Left lung (tissue), 10 donors: Measurements from ENCODE around the gene APEH. TPM values are rescaled to one million over a fixed set of nuclear protein-coding genes. Genes with fewer than 3 reads are reported as not detected.

Experiments
- ATAC-seq: fragments of 200-7000 bp; cut with Tn5 transposase; one replicate; pipeline ENCODE4 v1.9.1; 2020; ENCODE audit warnings: moderate library complexity
- DNase-seq, 4 donors: peaks; one replicate each; pipeline ENCODE4 v3.0.0-alpha.2; 2013 to 2020
- H3K27ac ChIP-seq, 2 donors: fragments of 200-600 bp; sonication (generic) in 1 of 2; one replicate each; pipeline versions ENCODE4 v1.5.0 to v1.8.0; 2020 to 2021
- H3K27me3 ChIP-seq, 2 donors: fragments of 200-600 bp; sonication (generic) in 1 of 2; one replicate each; pipeline versions ENCODE4 v1.5.0 to v1.8.0; 2020 to 2021
- H3K36me3 ChIP-seq, 2 donors: fragments of 200-600 bp; sonication (generic) in 1 of 2; one replicate each; pipeline versions ENCODE4 v1.5.0 to v1.8.0; 2020 to 2021
- H3K4me1 ChIP-seq, 2 donors: fragments of 200-600 bp; one replicate each; pipeline ENCODE4 v1.8.0; 2021
- H3K4me3 ChIP-seq, 2 donors: fragments of 200-600 bp; sonication (generic) in 1 of 2; one replicate each; pipeline versions ENCODE4 v1.5.0 to v1.8.0; 2020 to 2021; ENCODE audit warnings: mild to moderate bottlenecking in 1 of 2
- H3K9me3 ChIP-seq, 2 donors: fragments of 200-600 bp; sonication (generic) in 1 of 2; one replicate each; pipeline versions ENCODE4 v1.5.0 to v1.8.0; 2020 to 2021
- intact Hi-C, 2 donors: fragments of 100-400 bp; cut with DNase I; formaldehyde crosslinking; loops; one replicate each; pipeline versions ENCODE4 v1.11.2 to v1.14.2; 2022
- polyA plus RNA-seq, 6 donors: library from polyadenylated mRNA; unstranded; fragments of 120-200 nt; gene quantifications; one replicate each; pipeline ENCODE4 v1.2.1, GENCODE V29; 2013; ENCODE audit not compliant: insufficient read length in 6 of 6
- total RNA-seq, 2 donors: library from RNA; stranded (reverse); fragmentation: NEBNext Ultra II Directional; extraction: Animal tissue kit (Norgen Biotek cat#: 25700); gene quantifications; one replicate each; pipeline ENCODE4 v1.2.1, GENCODE V29; 2021
- TF ChIP-seq, protein P1 (sequence below), 2 donors: fragments of 200-600 bp; sonication (generic) in 1 of 2; IDR thresholded peaks; one replicate each; pipeline versions ENCODE4 v1.5.0 to v1.8.0; 2021; ENCODE audit warnings: antibody characterized with exemption in 2 of 2
- donor health status: DM: no; HTN: yes; CAD: no.
- donor health status: DM: no; HTN: no; CAD: no.

The APEH gene
- total and polyA plus RNA-seq, 8 donors, result 88.6 to 122 (median 105) TPM

DNA sequence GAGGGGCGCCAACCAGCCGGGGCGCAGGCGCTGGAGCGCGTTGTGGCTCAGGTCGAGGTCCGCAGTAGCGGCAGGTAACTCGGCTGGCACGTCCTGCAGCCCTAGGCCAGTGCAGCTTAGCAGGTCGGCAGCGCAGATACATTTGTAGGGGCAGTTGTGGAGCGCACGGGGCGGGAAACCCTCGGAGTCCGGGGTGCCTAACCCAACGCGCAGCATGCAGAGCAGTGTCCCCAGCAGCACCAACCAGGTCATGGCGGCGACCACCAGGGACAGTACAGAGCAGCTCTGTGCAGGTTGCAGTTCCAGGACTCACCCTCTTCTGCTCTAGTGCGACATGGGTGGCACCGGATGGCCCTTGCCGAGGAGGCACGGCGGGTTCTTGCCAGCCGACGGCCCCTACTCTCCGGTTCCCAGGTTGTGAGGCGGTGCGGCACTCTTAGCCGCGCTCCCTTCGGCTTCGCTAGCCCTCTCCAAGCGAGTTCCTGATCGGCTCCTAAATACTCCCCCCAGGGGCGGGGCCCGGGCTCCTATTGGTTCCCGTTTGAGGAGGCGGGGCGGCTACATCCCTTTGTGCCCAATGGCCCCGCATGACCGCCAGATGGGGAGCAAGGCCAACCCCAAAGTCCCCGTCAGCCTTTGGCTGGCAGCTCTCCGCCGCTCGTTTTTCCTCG, 45.2 kb downstream of the APEH start, which contains the start of gene AMIGO3:
Gene AMIGO3, minus strand, starts transcription at position 471 of the 671 bp plus-strand sequence. Its CDS starts 219 bp downstream, at position 252.
- Histone ChIP-seq H3K27me3 (no peaks in the 10 kb centered on the region), H3K4me3 (peak within 1 kb of the TSS; percentile 37 to 50), H3K4me1 (peaks cover 19 to 55% of the 10 kb centered on the region in 2 donors), H3K27ac (peak within 1 kb of the TSS; percentile 3 to 7), H3K9me3 (no peaks in the 10 kb centered on the region), H3K36me3 (peaks cover 0 to 48% of the 10 kb centered on the region in 2 donors)
- DNase-seq (peak; percentile 91 to 99 (median 95)), ATAC-seq (peak; percentile 77)
- TF ChIP-seq, protein P1, sequence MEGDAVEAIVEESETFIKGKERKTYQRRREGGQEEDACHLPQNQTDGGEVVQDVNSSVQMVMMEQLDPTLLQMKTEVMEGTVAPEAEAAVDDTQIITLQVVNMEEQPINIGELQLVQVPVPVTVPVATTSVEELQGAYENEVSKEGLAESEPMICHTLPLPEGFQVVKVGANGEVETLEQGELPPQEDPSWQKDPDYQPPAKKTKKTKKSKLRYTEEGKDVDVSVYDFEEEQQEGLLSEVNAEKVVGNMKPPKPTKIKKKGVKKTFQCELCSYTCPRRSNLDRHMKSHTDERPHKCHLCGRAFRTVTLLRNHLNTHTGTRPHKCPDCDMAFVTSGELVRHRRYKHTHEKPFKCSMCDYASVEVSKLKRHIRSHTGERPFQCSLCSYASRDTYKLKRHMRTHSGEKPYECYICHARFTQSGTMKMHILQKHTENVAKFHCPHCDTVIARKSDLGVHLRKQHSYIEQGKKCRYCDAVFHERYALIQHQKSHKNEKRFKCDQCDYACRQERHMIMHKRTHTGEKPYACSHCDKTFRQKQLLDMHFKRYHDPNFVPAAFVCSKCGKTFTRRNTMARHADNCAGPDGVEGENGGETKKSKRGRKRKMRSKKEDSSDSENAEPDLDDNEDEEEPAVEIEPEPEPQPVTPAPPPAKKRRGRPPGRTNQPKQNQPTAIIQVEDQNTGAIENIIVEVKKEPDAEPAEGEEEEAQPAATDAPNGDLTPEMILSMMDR (IDR thresholded peaks at IDR 0.05), result peak; percentile 46 to 62
- intact Hi-C loops, result loop anchor here in 1 of 2 donors (10.0 kb wide), 1 partner anchor 115 kb away; no protein-coding TSS in a partner anchor

DNA sequence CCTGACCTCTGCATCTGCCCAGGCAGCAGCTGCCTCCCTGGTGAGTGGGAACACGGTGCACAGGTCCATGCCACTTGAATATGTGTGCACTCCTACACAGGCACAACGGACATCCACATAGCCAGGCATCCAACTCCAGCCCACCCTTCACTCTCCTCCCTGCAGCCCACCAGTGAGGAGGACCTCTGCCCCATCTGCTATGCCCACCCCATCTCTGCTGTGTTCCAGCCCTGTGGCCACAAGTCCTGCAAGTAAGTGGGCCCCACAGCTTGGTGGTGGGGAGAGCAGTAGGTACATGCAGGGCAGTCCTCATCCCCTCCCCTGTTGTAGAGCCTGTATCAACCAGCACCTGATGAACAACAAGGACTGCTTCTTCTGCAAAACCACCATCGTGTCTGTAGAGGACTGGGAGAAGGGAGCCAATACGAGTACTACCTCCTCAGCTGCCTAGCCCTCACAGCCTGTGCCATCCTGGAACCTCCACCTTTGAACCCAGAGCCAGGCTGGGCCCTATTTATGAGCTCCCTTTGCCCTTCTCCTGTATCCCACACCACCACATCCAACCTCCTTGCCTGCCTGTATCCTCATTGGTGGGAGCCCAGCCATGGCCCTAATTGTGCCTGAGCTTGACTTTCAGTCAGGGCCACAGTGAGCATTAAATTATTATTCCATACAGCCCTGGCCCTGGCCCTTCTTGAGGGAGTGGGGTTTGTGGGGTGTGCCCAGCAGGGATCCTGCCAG, 46.9 kb downstream of the APEH start:
- Histone ChIP-seq H3K27ac (no peak overlapping the region), H3K4me1 (peaks cover 26 to 66% of the 10 kb centered on the region in 2 donors), H3K36me3 (peaks cover 0 to 50% of the 10 kb centered on the region in 2 donors), H3K9me3 (no peaks in the 10 kb centered on the region), H3K4me3 (no peak overlapping the region), H3K27me3 (no peaks in the 10 kb centered on the region)
- DNase-seq (no peak), ATAC-seq (no peak)
- intact Hi-C loops, result no loop called here
- TF ChIP-seq, protein P1 (IDR thresholded peaks at IDR 0.05), result no peak

DNA sequence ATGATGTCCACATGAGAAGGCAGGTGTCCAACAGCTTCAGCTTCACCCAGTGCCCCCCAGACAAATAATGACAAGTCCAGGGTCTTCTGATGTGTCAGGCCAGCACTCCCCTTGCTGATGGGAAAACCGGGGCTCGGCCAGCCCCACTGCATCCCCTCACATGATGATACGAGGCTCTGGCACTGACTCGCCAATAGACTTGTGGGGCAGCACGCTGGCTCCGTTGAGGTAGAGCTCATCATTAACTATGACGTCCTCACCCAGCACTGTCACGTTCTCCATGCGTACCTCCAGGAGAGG, 47.4 kb downstream of the APEH start:
- intact Hi-C loops, result no loop called here
- no peak for DNase-seq
- Histone ChIP-seq H3K36me3 (peaks cover 0 to 50% of the 10 kb centered on the region in 2 donors), H3K4me3 (no peak overlapping the region), H3K4me1 (peaks cover 26 to 66% of the 10 kb centered on the region in 2 donors), H3K27ac (no peak overlapping the region), H3K27me3 (no peaks in the 10 kb centered on the region), H3K9me3 (no peaks in the 10 kb centered on the region)
- ATAC-seq, result no peak
- TF ChIP-seq, protein P1 (IDR thresholded peaks at IDR 0.05), result no peak

DNA sequence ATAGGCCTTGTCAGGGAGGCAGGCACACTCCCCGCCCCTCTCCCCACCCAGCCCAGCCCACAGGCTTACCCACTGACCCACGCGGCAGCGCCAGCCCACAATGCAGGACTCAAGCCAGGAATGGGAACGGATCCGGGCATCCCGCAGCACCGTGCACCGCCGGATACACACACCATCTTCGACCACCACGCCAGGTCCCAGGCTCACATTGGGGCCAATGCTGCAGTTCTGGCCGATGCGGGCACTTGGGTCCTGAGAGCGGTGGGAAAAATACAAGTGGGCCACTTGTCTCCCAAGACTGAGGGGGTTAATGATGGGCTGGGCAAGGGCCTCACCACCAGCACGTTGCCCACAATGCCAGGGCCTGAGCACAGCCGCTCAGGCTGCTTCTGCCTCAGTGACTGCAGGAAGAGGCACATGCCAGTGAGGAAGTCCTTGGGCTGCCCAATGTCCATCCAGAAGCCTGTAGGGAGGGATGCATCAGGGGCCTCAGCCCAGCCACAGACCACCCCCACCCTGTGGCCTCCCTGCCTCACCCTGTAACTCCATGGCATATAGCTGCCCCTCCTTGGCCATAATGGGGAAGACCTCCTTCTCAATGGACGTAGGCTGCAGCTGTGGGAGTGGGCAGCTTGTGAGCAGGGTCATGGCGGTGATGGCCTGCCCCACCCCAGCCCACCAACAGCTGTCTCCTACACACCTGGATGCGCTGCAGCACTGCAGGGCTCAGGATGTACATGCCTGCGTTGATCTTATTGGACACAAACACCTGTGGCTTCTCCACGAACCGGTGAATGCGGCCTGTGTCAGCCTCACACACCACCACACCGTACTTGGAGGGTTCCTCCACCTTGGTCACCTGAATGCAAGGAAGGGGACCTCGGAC, 48.0 kb downstream of the APEH start:
- peaks cover 0 to 50% of the 10 kb centered on the region in 2 donors for H3K36me3 ChIP-seq
- peak in 1 of 4 donors; percentile 68 for DNase-seq
- TF ChIP-seq, protein P1 (IDR thresholded peaks at IDR 0.05), result no peak
- peaks cover 26 to 66% of the 10 kb centered on the region in 2 donors for H3K4me1 ChIP-seq
- H3K27ac ChIP-seq, result no peak overlapping the region
- intact Hi-C loops, result no loop called here
- no peaks in the 10 kb centered on the region for H3K9me3 ChIP-seq
- no peak for ATAC-seq
- H3K27me3 ChIP-seq, result no peaks in the 10 kb centered on the region
- H3K4me3 ChIP-seq, result peak overlapping the region; percentile 95 to 99
